ENCODE measurements around the gene ZMYND10.

GRCh38 chr3:50340147-50340447 lies 5.4 kb downstream of the ZMYND10 start:
- TF ChIP-seq POLR2AphosphoS5 (IDR thresholded peaks at IDR 0.05) (no peak), CTCF (IDR thresholded peaks at IDR 0.05) (no peak)
